GM19463 (cell line): ENCODE results near the gene SRCIN1.

Source experiments
- ATAC-seq: cut with Tn5 transposase; IDR thresholded peaks from one replicate; pipeline ENCODE4 v1.9.1; 2021; ENCODE audit warnings: mild to moderate bottlenecking, moderate library complexity; ENCODE audit not compliant: unreplicated experiment

Gene SRCIN1

DNA sequence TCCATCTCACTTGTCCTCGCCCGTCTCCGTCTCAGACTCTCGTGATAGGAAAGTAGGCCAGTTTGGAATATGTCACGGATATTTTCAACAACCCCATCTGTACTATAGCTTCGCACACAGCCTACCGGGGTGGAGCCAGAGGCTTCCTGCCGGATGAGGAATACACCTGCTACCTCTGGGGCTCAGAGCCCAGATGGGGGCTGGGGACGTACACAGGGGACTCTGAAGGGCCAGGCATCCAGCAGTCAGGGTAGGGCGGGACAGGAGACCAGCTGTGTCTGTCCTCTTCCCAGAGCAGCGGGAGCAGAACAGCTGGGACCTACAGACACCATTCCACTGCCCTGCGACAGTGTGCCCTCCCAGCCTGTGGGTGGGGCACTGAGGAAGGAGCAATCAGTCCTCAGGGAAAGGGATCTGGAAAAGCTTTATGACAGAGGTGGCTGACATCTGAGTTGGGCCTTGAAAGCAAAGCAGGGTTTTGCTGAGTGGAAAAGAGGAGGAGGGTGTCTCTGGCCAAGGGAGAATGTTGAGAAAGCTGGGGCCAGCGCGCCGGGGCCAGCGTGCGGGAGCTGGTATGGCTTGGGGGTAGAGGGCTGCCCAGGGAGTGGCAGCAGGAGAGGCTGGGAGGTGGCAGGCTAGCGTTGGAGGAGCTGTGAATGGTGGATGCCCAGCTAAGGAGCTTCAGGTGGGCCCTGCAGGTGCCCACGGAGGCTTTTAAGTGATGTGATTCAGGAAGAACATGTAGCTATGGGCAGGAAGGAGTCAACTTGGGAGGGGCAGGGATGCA is 11.5 kb upstream of the SRCIN1 start:
- no peak for ATAC-seq

DNA sequence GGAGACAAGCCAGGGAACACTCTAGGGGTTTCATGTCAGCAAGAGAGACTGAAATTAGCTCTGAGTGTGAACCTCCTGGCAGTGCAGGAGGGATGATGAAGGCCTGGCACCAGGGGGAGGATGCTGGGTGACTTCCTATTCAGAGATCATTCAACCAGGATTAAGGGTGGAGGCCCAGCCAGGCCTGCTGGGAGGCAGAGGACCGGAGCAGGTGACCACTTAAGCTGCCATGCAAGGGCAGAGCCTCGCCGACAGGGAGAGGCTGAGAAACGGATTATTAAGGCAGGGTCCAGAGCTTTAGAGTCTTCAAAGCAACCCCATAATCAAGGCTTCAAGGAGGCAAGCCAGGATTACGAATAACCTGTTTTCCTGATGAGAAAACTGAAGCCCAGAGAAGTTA is 10.6 kb upstream of the SRCIN1 start:
- no peak for ATAC-seq

GRCh38 chr17:38613981-38614779 is 8.4 kb upstream of the SRCIN1 start:
- no peak for ATAC-seq

GRCh38 chr17:38613525-38613980 is 7.8 kb upstream of the SRCIN1 start:
- ATAC-seq: no peak

DNA sequence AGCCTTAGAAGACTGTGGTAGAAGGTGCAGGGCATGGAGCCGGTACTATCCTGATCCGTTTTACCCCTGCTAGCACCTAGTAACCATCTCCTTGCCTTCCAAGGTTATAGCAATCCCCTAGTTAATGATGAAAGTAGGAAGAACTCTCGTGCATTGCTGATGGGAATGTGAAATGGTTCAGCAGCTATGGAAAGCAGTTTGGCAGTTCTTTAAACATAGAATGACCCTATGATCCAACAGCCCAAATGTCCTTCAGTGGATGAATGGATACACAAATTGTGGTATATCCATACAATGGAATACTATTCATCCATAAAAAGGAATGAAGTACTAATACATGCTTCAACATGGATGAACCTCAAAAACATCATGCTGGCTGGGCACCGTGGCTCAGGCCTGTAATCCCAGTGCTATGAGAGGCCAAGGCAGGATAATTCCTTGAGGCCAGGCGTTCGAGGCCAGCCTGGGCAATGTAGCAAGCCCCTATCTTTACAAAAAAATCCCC is 6.2 kb upstream of the SRCIN1 start:
- no peak for ATAC-seq

DNA sequence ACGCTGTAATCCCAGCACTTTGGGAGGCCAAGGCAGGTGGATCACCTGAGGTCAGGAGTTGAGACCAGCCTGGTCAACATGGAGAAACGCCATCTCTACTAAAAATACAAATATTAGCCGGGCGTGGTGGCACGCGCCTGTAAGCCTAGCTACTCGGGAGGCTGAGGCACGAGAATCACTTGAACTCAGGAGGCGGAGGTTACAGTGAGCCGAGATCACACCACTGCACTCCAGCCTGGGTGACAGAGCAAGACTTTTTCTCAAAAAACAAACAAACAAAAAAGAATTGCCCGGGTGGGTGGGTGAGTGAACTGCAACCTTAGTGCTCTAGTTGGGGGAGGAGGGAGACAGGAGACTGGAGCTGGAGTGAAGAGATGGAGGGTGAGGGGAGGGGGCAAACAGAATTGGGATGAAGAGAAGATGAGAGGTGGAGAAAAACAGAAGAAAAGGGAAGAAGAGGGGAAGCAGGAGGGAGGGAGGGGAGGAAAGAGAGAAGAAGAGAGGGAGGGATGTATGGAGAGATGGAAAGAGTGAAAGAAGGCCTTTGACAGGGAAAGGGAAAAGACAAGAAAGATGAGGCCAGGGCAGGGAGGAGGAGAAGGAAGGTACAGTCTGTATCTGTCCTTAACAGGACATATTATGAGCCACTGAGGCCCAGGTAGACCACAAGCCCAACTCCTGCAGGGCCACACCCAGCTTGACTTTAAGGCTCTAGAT is 5.5 kb upstream of the SRCIN1 start:
- ATAC-seq: no peak

- ATAC-seq: no peak
These were observed 3.7 kb upstream of the SRCIN1 start for GRCh38 chr17:38609280-38610031.

GRCh38 chr17:38608648-38609047 is 2.9 kb upstream of the SRCIN1 start:
- ATAC-seq: no peak

- no peak for ATAC-seq
These were observed 1.2 kb upstream of the SRCIN1 start for GRCh38 chr17:38606646-38607611.

- no peak for ATAC-seq
These were observed 326 bp downstream of the SRCIN1 start for GRCh38 chr17:38605411-38605840.

GRCh38 chr17:38604479-38605403 is 1.0 kb downstream of the SRCIN1 start:
- ATAC-seq: no peak

- no peak for ATAC-seq
These were observed 1.8 kb downstream of the SRCIN1 start for GRCh38 chr17:38603786-38604478.

DNA sequence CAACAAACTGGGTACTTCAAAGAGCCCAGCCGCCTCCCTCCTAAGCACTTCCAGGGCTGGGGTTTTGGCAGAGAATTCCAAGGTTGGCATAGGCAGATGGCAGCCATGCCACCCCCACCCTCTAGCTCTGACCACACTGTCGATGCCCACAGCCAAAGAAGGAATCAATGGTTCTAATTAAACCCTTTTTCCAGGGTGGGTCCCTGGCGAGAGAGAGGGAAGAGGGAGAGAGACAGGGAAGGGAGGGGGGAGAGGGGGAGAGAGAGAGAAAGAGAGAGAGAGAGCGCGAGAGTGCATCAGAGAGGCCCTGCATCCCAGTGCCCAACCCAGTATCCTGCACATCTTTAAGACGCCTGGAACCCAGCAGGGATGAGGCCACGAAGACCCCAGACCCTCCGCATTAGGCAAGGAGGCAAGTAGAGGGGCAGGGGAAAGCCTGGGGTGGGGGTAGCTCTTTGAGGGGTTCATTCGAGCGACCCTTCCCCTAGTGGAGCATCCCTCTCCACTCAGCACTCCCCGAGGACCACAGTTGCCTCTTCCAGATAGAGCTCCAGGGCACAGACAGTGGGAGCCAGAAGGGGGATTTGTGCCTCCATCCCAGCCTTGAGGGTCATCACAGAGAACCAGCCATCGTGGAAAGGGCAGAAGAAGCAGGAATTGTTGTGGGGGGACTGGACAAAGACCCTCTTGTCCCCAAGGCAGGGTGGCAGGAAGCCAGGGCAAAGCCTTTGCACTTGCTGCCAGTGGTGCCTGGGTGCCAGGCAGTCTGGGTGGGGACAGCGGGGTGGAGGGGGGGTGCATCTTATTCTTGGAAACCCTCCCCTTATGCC is 2.6 kb downstream of the SRCIN1 start:
- no peak for ATAC-seq

GRCh38 chr17:38602453-38602852 is 3.3 kb downstream of the SRCIN1 start:
- no peak for ATAC-seq

DNA sequence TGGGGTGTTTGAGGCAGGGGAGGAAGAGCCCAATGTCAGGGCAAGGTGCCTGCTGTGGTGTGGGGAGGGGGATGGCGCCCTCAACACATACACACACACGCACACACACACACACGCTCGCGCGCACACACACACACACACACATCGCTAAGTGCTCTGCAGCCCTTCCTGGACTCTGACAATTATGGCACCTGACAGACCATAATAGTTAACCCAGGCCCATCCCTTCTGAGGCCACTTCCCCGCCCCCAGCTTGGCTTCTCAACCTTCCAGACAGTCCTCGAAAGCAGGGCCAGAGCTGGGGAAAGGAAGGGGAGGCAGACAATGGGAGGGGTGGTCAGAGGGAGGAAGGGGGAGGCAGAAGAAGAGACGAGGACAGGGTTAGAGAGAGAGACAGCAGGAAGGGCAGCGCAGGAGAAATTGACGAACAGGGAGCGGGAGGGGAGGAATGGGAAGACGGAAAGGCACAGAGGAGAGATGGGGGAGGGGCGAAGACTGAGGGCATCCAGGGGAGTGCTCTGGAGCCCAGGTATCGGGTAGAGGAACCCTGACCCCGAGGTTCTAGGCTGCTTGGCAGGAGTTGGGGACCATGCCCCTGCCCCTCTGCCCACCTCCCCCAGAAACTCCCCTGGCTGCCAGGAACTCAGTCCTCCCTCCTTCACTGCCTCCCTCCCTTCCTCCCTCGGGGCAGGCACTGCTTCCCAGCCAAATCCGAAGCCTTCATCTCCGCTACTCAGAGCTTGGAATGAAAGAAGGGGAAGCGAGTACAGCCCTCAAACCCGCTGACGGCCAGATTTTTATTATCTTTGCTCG is 4.0 kb downstream of the SRCIN1 start:
- ATAC-seq: no peak

- no peak for ATAC-seq
These were observed 4.8 kb downstream of the SRCIN1 start for GRCh38 chr17:38600906-38601305.
